ENCODE results near the gene RUVBL2. TPM values are rescaled to one million over a fixed set of nuclear protein-coding genes. Genes with fewer than 3 reads are reported as not detected.

Gene RUVBL2
- polyA plus RNA-seq, 3 donors from 2014 or later: 64.0 to 72.7 (median 64.2) TPM

GRCh38 chr19:49064029-49064629, 70.4 kb downstream of the RUVBL2 start:
- H3K27ac Mint-ChIP-seq: no peak overlapping the region
- H3K4me1 Mint-ChIP-seq: no peaks in the 10 kb centered on the region
- DNase-seq: no peak
- H3K4me3 Mint-ChIP-seq: no peak overlapping the region
- H3K36me3 Mint-ChIP-seq: peaks cover 0 to 4% (median 4%) of the 10 kb centered on the region in 3 donors
- peaks cover 0 to 2% (median 0%) of the 10 kb centered on the region in 6 donors for H3K9me3 Mint-ChIP-seq
- H3K27me3 Mint-ChIP-seq (ENCODE audit: low read depth in 3 of 3): peaks cover 9 to 24% (median 12%) of the 10 kb centered on the region in 3 donors

GRCh38 chr19:49064768-49065611, 71.3 kb downstream of the RUVBL2 start, which contains the start of gene NTF4:
NTF4 (minus strand) TSS chr19:49064818; CDS start chr19:49061997, 2,821 bp downstream.
- Mint-ChIP-seq H3K27ac (no peak within 1 kb of the TSS), H3K4me3 (no peak within 1 kb of the TSS), H3K4me1 (no peaks in the 10 kb centered on the region), H3K36me3 (peaks cover 0 to 4% (median 0%) of the 10 kb centered on the region in 3 donors), H3K9me3 (peaks cover 0 to 7% (median 0%) of the 10 kb centered on the region in 6 donors), H3K27me3 (ENCODE audit: low read depth in 3 of 3) (peaks cover 10 to 24% (median 14%) of the 10 kb centered on the region in 3 donors)
- DNase-seq: no peak

Other genes starting within 250 kb of the RUVBL2 start
- gene IZUMO1, start 247.0 kb upstream of the RUVBL2 start, polyA plus RNA-seq: not detected
- not detected for gene FUT1, start 241.2 kb upstream of the RUVBL2 start, polyA plus RNA-seq
- gene FGF21, start 238.4 kb upstream of the RUVBL2 start, polyA plus RNA-seq: not detected
- 10 to 100 TPM; 18.0 to 21.3 (median 19.9) TPM for gene BCAT2, start 182.9 kb upstream of the RUVBL2 start, polyA plus RNA-seq
- gene HSD17B14, start 157.4 kb upstream of the RUVBL2 start, polyA plus RNA-seq: not detected
- 1 to 10 TPM; 3.0 to 5.9 (median 4.8) TPM for gene PLEKHA4, start 125.3 kb upstream of the RUVBL2 start, polyA plus RNA-seq
- 100 to 1,000 TPM in 1 of 3 donors, 10 to 100 TPM in 2; 41.7 to 149 (median 48.8) TPM for gene PPP1R15A, start 121.5 kb upstream of the RUVBL2 start, polyA plus RNA-seq
- not detected for gene TULP2, start 95.1 kb upstream of the RUVBL2 start, polyA plus RNA-seq
- 100 to 1,000 TPM in 1 of 3 donors, 10 to 100 TPM in 2; 76.7 to 219 (median 89.7) TPM for gene NUCB1, start 93.6 kb upstream of the RUVBL2 start, polyA plus RNA-seq
- gene DHDH, start 60.2 kb upstream of the RUVBL2 start, polyA plus RNA-seq: 1 to 10 TPM in 1 of 3 donors, not detected in 2; 1.3 TPM
- gene BAX, start 39.0 kb upstream of the RUVBL2 start, polyA plus RNA-seq: 100 to 1,000 TPM in 2 of 3 donors, 10 to 100 TPM in 1; 88.6 to 137 (median 106) TPM
- 1,000 to 10,000 TPM; 3,472 to 4,403 (median 4,065) TPM for gene FTL, start 28.6 kb upstream of the RUVBL2 start, polyA plus RNA-seq
- gene GYS1, start 578 bp upstream of the RUVBL2 start, polyA plus RNA-seq: 10 to 100 TPM; 16.0 to 40.3 (median 32.9) TPM
- not detected for gene LHB, start 23.2 kb downstream of the RUVBL2 start, polyA plus RNA-seq
- gene CGB3, start 30.4 kb downstream of the RUVBL2 start, polyA plus RNA-seq: not detected
- gene CGB2, start 38.0 kb downstream of the RUVBL2 start, polyA plus RNA-seq: not detected
- not detected for gene CGB1, start 43.0 kb downstream of the RUVBL2 start, polyA plus RNA-seq
- not detected for gene CGB5, start 50.0 kb downstream of the RUVBL2 start, polyA plus RNA-seq
- not detected for gene CGB8, start 55.2 kb downstream of the RUVBL2 start, polyA plus RNA-seq
- not detected for gene CGB7, start 63.9 kb downstream of the RUVBL2 start, polyA plus RNA-seq
- gene NTF4, start 70.9 kb downstream of the RUVBL2 start, polyA plus RNA-seq: not detected
- gene KCNA7, start 78.8 kb downstream of the RUVBL2 start, polyA plus RNA-seq: not detected
- gene SNRNP70, start 91.6 kb downstream of the RUVBL2 start, polyA plus RNA-seq: 10 to 100 TPM; 42.6 to 84.4 (median 48.8) TPM
- gene LIN7B, start 120.5 kb downstream of the RUVBL2 start, polyA plus RNA-seq: 1 to 10 TPM; 3.2 to 6.9 (median 5.6) TPM
- gene C19orf73, start 125.3 kb downstream of the RUVBL2 start, polyA plus RNA-seq: 1 to 10 TPM; 2.6 to 5.5 (median 3.6) TPM
- gene PPFIA3, start 125.7 kb downstream of the RUVBL2 start, polyA plus RNA-seq: under 1 TPM in 2 of 3 donors, not detected in 1; 0.07 to 0.58 TPM
- gene HRC, start 161.5 kb downstream of the RUVBL2 start, polyA plus RNA-seq: not detected
- under 1 TPM in 1 of 3 donors, not detected in 2; 0.17 TPM for gene TRPM4, start 163.9 kb downstream of the RUVBL2 start, polyA plus RNA-seq